A673 (cell line): Measurements from ENCODE around the gene RPTN.

Experiments
- CTCF ChIP-seq: fragments of 300-800, 200-600 bp; sonication (generic); conservative IDR thresholded peaks from 2 replicates; pipeline ENCODE4 v1.5.1; 2017; ENCODE audit warnings: low read depth, mild to moderate bottlenecking, antibody characterized with exemption, low read length, moderate library complexity, mixed read lengths
- EZH2 ChIP-seq: fragments of 200-600 bp; sonication (generic); IDR thresholded peaks from 2 replicates; pipeline ENCODE4 v1.6.1; 2017; ENCODE audit warnings: borderline replicate concordance, low read depth, mild to moderate bottlenecking, mixed read lengths, antibody characterized with exemption, low read length; ENCODE audit not compliant: poor library complexity, severe bottlenecking

GRCh38 chr1:152115344-152115743, 43.7 kb downstream of the RPTN start, which contains the start of gene TCHH:
- TF ChIP-seq CTCF (no peak), EZH2 (no peak)
